CD14-positive monocyte (primary cell): ENCODE results near the gene CD302. TPM values are rescaled to one million over a fixed set of nuclear protein-coding genes. Genes with fewer than 3 reads are reported as not detected.

Experiments
- DNase-seq, 3 donors: peaks; one replicate each; pipeline ENCODE4 v3.0.0-alpha.2; 2011 to 2022
- H2AFZ ChIP-seq: 2 replicates; pipeline ENCODE4 v1.6.0; 2012; ENCODE audit warnings: mild to moderate bottlenecking, low read depth, low read length, inconsistent platforms; ENCODE audit not compliant: insufficient read depth, poor library complexity, severe bottlenecking
- H3K27ac ChIP-seq, 2 donors: 1 replicate in 1 of 2; 2 replicates in 1 of 2; pipeline ENCODE4 v1.5.1; 2012 to 2013; ENCODE audit warnings: low read length in 2 of 2, control low read depth in 1 of 2, inconsistent platforms in 1 of 2, low read depth in 1 of 2, mild to moderate bottlenecking in 1 of 2
- H3K27me3 ChIP-seq, 2 donors: one replicate each; pipeline versions ENCODE4 v1.6.0 to v1.6.1; 2011 to 2013; ENCODE audit warnings: low read length in 2 of 2; ENCODE audit not compliant: control insufficient read depth in 2 of 2, insufficient read depth in 2 of 2
- H3K36me3 ChIP-seq, 2 donors: replicated peaks in 1 of 2; 1 replicate in 1 of 2; 2 replicates in 1 of 2; pipeline versions ENCODE4 v1.5.1 to v1.6.1; 2012 to 2013; ENCODE audit warnings: low read length in 2 of 2, control low read depth in 1 of 2, inconsistent platforms in 1 of 2, mild to moderate bottlenecking in 1 of 2; ENCODE audit not compliant: insufficient read depth in 2 of 2, control insufficient read depth in 1 of 2
- H3K4me1 ChIP-seq, 2 donors: 1 replicate in 1 of 2; 2 replicates in 1 of 2; pipeline versions ENCODE4 v1.5.1 to v1.6.1; 2012 to 2013; ENCODE audit warnings: low read length in 2 of 2, control low read depth in 1 of 2, inconsistent platforms in 1 of 2, mild to moderate bottlenecking in 1 of 2, moderate library complexity in 1 of 2; ENCODE audit not compliant: insufficient read depth in 2 of 2, control insufficient read depth in 1 of 2
- H3K4me2 ChIP-seq: replicated peaks from 2 replicates; pipeline ENCODE3; 2012; ENCODE audit warnings: low read length, moderate library complexity, mild to moderate bottlenecking; ENCODE audit not compliant: poor library complexity, severe bottlenecking; ENCODE audit errors: extremely low read depth
- H3K4me3 ChIP-seq, 3 experiments: fragments of 200-600 bp in 1 of 3; sonication (generic) in 1 of 3; replicated peaks in 1 of 3; 1 replicate in 2 of 3; 2 replicates in 1 of 3; pipeline ENCODE4 v1.5.1; 2011 to 2013; ENCODE audit warnings: low read length in 3 of 3, mild to moderate bottlenecking in 3 of 3, control low read depth in 2 of 3, low read depth in 2 of 3, inconsistent platforms in 1 of 3, moderate library complexity in 1 of 3
- H3K79me2 ChIP-seq: 2 replicates; pipeline ENCODE4 v1.6.0; 2012; ENCODE audit warnings: mild to moderate bottlenecking, control low read depth, inconsistent platforms, low read length, moderate library complexity; ENCODE audit not compliant: insufficient read depth
- H3K9ac ChIP-seq: 2 replicates; pipeline ENCODE4 v1.6.0; 2017; ENCODE audit warnings: low read length, mild to moderate bottlenecking; ENCODE audit not compliant: insufficient read depth, poor library complexity, severe bottlenecking
- H3K9me3 ChIP-seq, 2 donors: replicated peaks in 1 of 2; 1 replicate in 1 of 2; 2 replicates in 1 of 2; pipeline versions ENCODE4 v1.5.1 to v1.6.1; 2012 to 2013; ENCODE audit warnings: low read length in 2 of 2, control low read depth in 1 of 2; ENCODE audit not compliant: control insufficient read depth in 1 of 2, insufficient read depth in 1 of 2
- H4K20me1 ChIP-seq: 2 replicates; pipeline ENCODE4 v1.6.0; 2012; ENCODE audit warnings: mild to moderate bottlenecking, low read length, control low read depth, moderate library complexity; ENCODE audit not compliant: insufficient read depth
- H3K27ac Mint-ChIP-seq, 7 donors: one replicate each; pipeline ENCODE4 v1.8.0; 2020; ENCODE audit warnings: mild to moderate bottlenecking in 7 of 7, mixed read lengths in 7 of 7, moderate library complexity in 6 of 7, inconsistent platforms in 2 of 7
- H3K27me3 Mint-ChIP-seq, 3 donors: one replicate each; pipeline ENCODE4 v1.8.0; 2021 to 2022; ENCODE audit warnings: low read depth in 3 of 3, mild to moderate bottlenecking in 3 of 3, mixed read lengths in 3 of 3, moderate library complexity in 3 of 3, inconsistent platforms in 1 of 3
- H3K36me3 Mint-ChIP-seq, 2 donors: one replicate each; pipeline ENCODE4 v1.8.0; 2020; ENCODE audit warnings: mixed read lengths in 2 of 2, inconsistent platforms in 1 of 2, mild to moderate bottlenecking in 1 of 2
- H3K4me1 Mint-ChIP-seq: one replicate; pipeline ENCODE4 v1.8.0; 2020; ENCODE audit warnings: mild to moderate bottlenecking, mixed read lengths
- H3K4me3 Mint-ChIP-seq, 2 donors: one replicate each; pipeline ENCODE4 v1.8.0; 2020; ENCODE audit warnings: mild to moderate bottlenecking in 2 of 2, mixed read lengths in 2 of 2, moderate library complexity in 1 of 2
- H3K9me3 Mint-ChIP-seq, 7 donors: one replicate each; pipeline ENCODE4 v1.8.0; 2020 to 2022; ENCODE audit warnings: mixed read lengths in 7 of 7, mild to moderate bottlenecking in 6 of 7, moderate library complexity in 6 of 7, inconsistent platforms in 2 of 7
- CTCF ChIP-seq: fragments of 200-600 bp; IDR thresholded peaks from one replicate; pipeline ENCODE4 v1.8.0; 2022; ENCODE audit warnings: antibody characterized with exemption, mild to moderate bottlenecking
- WGBS: methylation state at CpG from one replicate; pipeline ENCODE4 v1.1.5; 2013; ENCODE audit warnings: missing lambda C conversion rate; ENCODE audit not compliant: insufficient coverage; 5-methylcytosine and 5-hydroxymethylcytosine counted together
- intact Hi-C, 2 donors: fragments of 100-400 bp; cut with micrococcal nuclease; formaldehyde crosslinking; loops; one replicate each; pipeline versions ENCODE4 v1.15.0 to v1.15.1; 2023
- polyA plus RNA-seq, 3 donors: library from polyadenylated mRNA; depleted of rRNA in 1 of 3; unstranded in 2 of 3; stranded (reverse) in 1 of 3; fragments of 300-500 nt in 2 of 3; fragments of >200 nt in 1 of 3; fragmentation: Illumina TruSeq in 2 of 3; gene quantifications; 1 replicate in 2 of 3; 2 replicates in 1 of 3; pipeline ENCODE4 v1.2.3, GENCODE V29; 2012 to 2021

CD302 gene
- polyA plus RNA-seq, 3 donors: 90.3 to 214 (median 146) TPM

- WGBS: 100% methylated on average over 1 of the region's 3 CpGs
- no peaks in the 10 kb centered on the region for H3K27me3 ChIP-seq
- no peak overlapping the region for H3K9ac ChIP-seq
- no peak overlapping the region for H3K4me3 Mint-ChIP-seq
- H3K27ac ChIP-seq: no peak overlapping the region
- no peak for TF ChIP-seq CTCF
- peaks cover 96% of the 10 kb centered on the region for H4K20me1 ChIP-seq
- no peak overlapping the region for H3K27ac Mint-ChIP-seq
- intact Hi-C loops: no loop called here
- peaks cover 53 to 97% of the 10 kb centered on the region in 2 donors for H3K36me3 ChIP-seq
- no peak overlapping the region for H3K4me2 ChIP-seq
- no peak overlapping the region for H2AFZ ChIP-seq
- H3K9me3 ChIP-seq: no peaks in the 10 kb centered on the region
- no peak overlapping the region for H3K4me3 ChIP-seq
- no peaks in the 10 kb centered on the region for H3K27me3 Mint-ChIP-seq
- no peaks in the 10 kb centered on the region for H3K4me1 ChIP-seq
- DNase-seq: no peak
- peaks cover 55 to 67% of the 10 kb centered on the region in 2 donors for H3K36me3 Mint-ChIP-seq
- no peaks in the 10 kb centered on the region for H3K9me3 Mint-ChIP-seq
- no peaks in the 10 kb centered on the region for H3K4me1 Mint-ChIP-seq
- H3K79me2 ChIP-seq: peaks cover 93% of the 10 kb centered on the region
Measured at GRCh38 chr2:159744363-159744762, 53.6 kb downstream of the CD302 start.

- H3K4me2 ChIP-seq: no peak overlapping the region
Measured at GRCh38 chr2:159742846-159743245, 55.2 kb downstream of the CD302 start.

More at GRCh38 chr2:159742846-159743245, 55.2 kb downstream of the CD302 start:
- H3K4me1 Mint-ChIP-seq: peaks cover 4% of the 10 kb centered on the region
- H3K4me3 Mint-ChIP-seq: no peak overlapping the region
- H2AFZ ChIP-seq: no peak overlapping the region
- H3K9ac ChIP-seq: no peak overlapping the region
- no peaks in the 10 kb centered on the region for H3K27me3 Mint-ChIP-seq
- peaks cover 97% of the 10 kb centered on the region for H4K20me1 ChIP-seq
- no peak for TF ChIP-seq CTCF
- peaks cover 93% of the 10 kb centered on the region for H3K79me2 ChIP-seq
- H3K27ac Mint-ChIP-seq: peak overlapping the region in 2 of 7 donors; percentile 1 to 57
- no peak for DNase-seq
- WGBS: no CpG with 5 or more reads among the region's 6 CpGs
- H3K36me3 ChIP-seq: peaks cover 50 to 97% of the 10 kb centered on the region in 2 donors
- intact Hi-C loops: no loop called here
- no peaks in the 10 kb centered on the region for H3K4me1 ChIP-seq
- H3K4me3 ChIP-seq: no peak overlapping the region
- no peak overlapping the region for H3K27ac ChIP-seq
- no peaks in the 10 kb centered on the region for H3K27me3 ChIP-seq
- H3K9me3 ChIP-seq: no peaks in the 10 kb centered on the region
- peaks cover 55 to 67% of the 10 kb centered on the region in 2 donors for H3K36me3 Mint-ChIP-seq
- peaks cover 0 to 3% (median 0%) of the 10 kb centered on the region in 7 donors for H3K9me3 Mint-ChIP-seq
